NCI-H1417 (cell line): ENCODE data around the gene STK32C.

Experiments used
- DNase-seq, 3 experiments: peaks; one replicate each; lab custom pipeline; 2025; lab: John Stamatoyannopoulos, UW

STK32C gene

GRCh38 chr10:132184816-132185593 is 122.7 kb downstream of the STK32C start:
- peak in 2 of 3 experiments; percentile 25 to 58 for DNase-seq

- DNase-seq: peak in 2 of 3 experiments; percentile 11 to 20
These were observed 124.7 kb downstream of the STK32C start for GRCh38 chr10:132183046-132183445.

GRCh38 chr10:132182591-132182990 is 125.2 kb downstream of the STK32C start:
- DNase-seq: no peak

- no peak for DNase-seq
These were observed 125.9 kb downstream of the STK32C start for GRCh38 chr10:132181691-132182425.

GRCh38 chr10:132180736-132181135 is 127.0 kb downstream of the STK32C start:
- no peak for DNase-seq

GRCh38 chr10:132179551-132180392 is 128.0 kb downstream of the STK32C start:
- no peak for DNase-seq

- no peak for DNase-seq
These were observed 128.8 kb downstream of the STK32C start for GRCh38 chr10:132178672-132179545.

- DNase-seq: no peak
These were observed 129.7 kb downstream of the STK32C start for GRCh38 chr10:132178046-132178445.

- DNase-seq: no peak
These were observed 130.9 kb downstream of the STK32C start for GRCh38 chr10:132176623-132177500.

- DNase-seq: peak; percentile 55 to 73 (median 56)
These were observed 131.7 kb downstream of the STK32C start for GRCh38 chr10:132175907-132176581.

- peak in 1 of 3 experiments; percentile 46 for DNase-seq
These were observed 132.3 kb downstream of the STK32C start for GRCh38 chr10:132175408-132175807.

- no peak for DNase-seq
These were observed 133.5 kb downstream of the STK32C start for GRCh38 chr10:132174237-132174636.

- DNase-seq: no peak
These were observed 134.6 kb downstream of the STK32C start for GRCh38 chr10:132173185-132173584.

- DNase-seq: peak in 1 of 3 experiments; percentile 1
These were observed 135.4 kb downstream of the STK32C start for GRCh38 chr10:132172091-132173066.

- peak in 1 of 3 experiments; percentile 38 for DNase-seq
These were observed 137.0 kb downstream of the STK32C start for GRCh38 chr10:132170561-132171361.

- peak in 1 of 3 experiments; percentile 0 for DNase-seq
These were observed 137.8 kb downstream of the STK32C start for GRCh38 chr10:132169766-132170560.
